Activated T-cell treated with anti-CD3 and anti-CD28 coated beads for 1 hour (primary cell): ENCODE data around the gene BRINP2.

ENCODE experiments used
- DNase-seq: peaks from one replicate; pipeline ENCODE4 v3.0.0-alpha.2; 2020; ENCODE audit warnings: low read depth

The BRINP2 gene

GRCh38 chr1:177164380-177165068, 6.2 kb upstream of the BRINP2 start, which contains the start of gene ASTN1:
ASTN1 (minus strand) TSS chr1:177164712; CDS start chr1:177164676, 36 bp downstream.
- DNase-seq, result no peak

- DNase-seq, result no peak
These were observed 5.7 kb upstream of the BRINP2 start for GRCh38 chr1:177165069-177165439.

GRCh38 chr1:177171536-177172123, 872 bp downstream of the BRINP2 start:
- DNase-seq, result no peak

GRCh38 chr1:177172272-177172671, 1.5 kb downstream of the BRINP2 start:
- DNase-seq, result no peak

- no peak for DNase-seq
These were observed 2.1 kb downstream of the BRINP2 start for GRCh38 chr1:177172866-177173265.

GRCh38 chr1:177173976-177174375, 3.2 kb downstream of the BRINP2 start:
- no peak for DNase-seq

- DNase-seq, result no peak
These were observed 4.3 kb downstream of the BRINP2 start for GRCh38 chr1:177174921-177175634.

GRCh38 chr1:177181280-177181630, 10.5 kb downstream of the BRINP2 start:
- DNase-seq, result no peak

GRCh38 chr1:177181631-177182291, 11.0 kb downstream of the BRINP2 start:
- DNase-seq, result no peak

GRCh38 chr1:177183836-177184235, 13.1 kb downstream of the BRINP2 start:
- no peak for DNase-seq

GRCh38 chr1:177185209-177185608, 14.5 kb downstream of the BRINP2 start:
- no peak for DNase-seq

GRCh38 chr1:177186639-177187038, 15.9 kb downstream of the BRINP2 start:
- DNase-seq, result no peak

- no peak for DNase-seq
These were observed 19.7 kb downstream of the BRINP2 start for GRCh38 chr1:177190308-177190970.

- no peak for DNase-seq
These were observed 27.5 kb downstream of the BRINP2 start for GRCh38 chr1:177198243-177198642.

GRCh38 chr1:177200290-177200689, 29.5 kb downstream of the BRINP2 start:
- no peak for DNase-seq

GRCh38 chr1:177206831-177207355, 36.1 kb downstream of the BRINP2 start:
- DNase-seq, result no peak

GRCh38 chr1:177208920-177209319, 38.2 kb downstream of the BRINP2 start:
- DNase-seq, result no peak

GRCh38 chr1:177209357-177209756, 38.6 kb downstream of the BRINP2 start:
- DNase-seq, result no peak

- no peak for DNase-seq
These were observed 39.3 kb downstream of the BRINP2 start for GRCh38 chr1:177210071-177210470.

GRCh38 chr1:177211231-177211630, 40.5 kb downstream of the BRINP2 start:
- no peak for DNase-seq

- DNase-seq, result no peak
These were observed 45.9 kb downstream of the BRINP2 start for GRCh38 chr1:177216587-177217202.
